Uterus (tissue), 2 donors: Measurements from ENCODE around the gene USP32.

Experiments
- CTCF ChIP-seq, 4 experiments: fragments of 200-600 bp in 2 of 4; fragments of 450-650 bp in 2 of 4; sonication (generic) in 2 of 4; IDR thresholded peaks; one replicate each; pipeline ENCODE4 v1.5.1; 2016 to 2019; ENCODE audit warnings: antibody characterized with exemption in 4 of 4, mild to moderate bottlenecking in 2 of 4, moderate library complexity in 1 of 4
- POLR2A ChIP-seq, 2 donors: fragments of 450-650 bp; IDR thresholded peaks; one replicate each; pipeline ENCODE4 v1.6.1; 2016; ENCODE audit warnings: antibody characterized with exemption in 2 of 2, mild to moderate bottlenecking in 1 of 2, moderate library complexity in 1 of 2

- TF ChIP-seq POLR2A (IDR thresholded peaks at IDR 0.05) = no peak
- TF ChIP-seq CTCF (IDR thresholded peaks at IDR 0.05) = no peak
Measured at GRCh38 chr17:60155427-60155814, 236.5 kb downstream of the USP32 start.
